A549 (cell line): ENCODE results near the gene THSD7A.

Experiments
- BCL3 ChIP-seq: fragments of >200 bp; sonication (Bioruptor Twin); formaldehyde crosslinking; IDR thresholded peaks from 3 replicates; pipeline ENCODE4 v1.6.1; 2016
- BHLHE40 ChIP-seq: IDR thresholded peaks from 2 replicates; pipeline ENCODE4 v1.6.1; 2012; ENCODE audit warnings: low read depth, low read length, inconsistent platforms
- CEBPB ChIP-seq, 2 experiments: fragments of >200 bp in 1 of 2; sonication (Bioruptor Twin) in 1 of 2; formaldehyde crosslinking in 1 of 2; IDR thresholded peaks; 2 replicates each; pipeline ENCODE4 v1.6.1; 2012 to 2016
- CTCF ChIP-seq: fragments of >200 bp; sonication (Bioruptor Twin); formaldehyde crosslinking; IDR thresholded peaks from 3 replicates; pipeline ENCODE4 v1.5.1; 2016
- ELK1 ChIP-seq: fragments of 150-350 bp; IDR thresholded peaks from 2 replicates; pipeline ENCODE4 v1.6.1; 2014; ENCODE audit warnings: low read depth, mild to moderate bottlenecking, low read length
- GATA3 ChIP-seq: IDR thresholded peaks from 2 replicates; pipeline ENCODE4 v1.6.1; 2012; ENCODE audit warnings: borderline replicate concordance
- KDM1A ChIP-seq: fragments of 200-600 bp; sonication (generic); IDR thresholded peaks from 2 replicates; pipeline ENCODE4 v1.6.1; 2016; ENCODE audit warnings: low read depth, mild to moderate bottlenecking
- POLR2A ChIP-seq: IDR thresholded peaks from 2 replicates; pipeline ENCODE4 v1.6.1; 2012; ENCODE audit warnings: mild to moderate bottlenecking, low read length
- REST ChIP-seq: fragments of 200-600 bp; sonication (generic); IDR thresholded peaks from 2 replicates; pipeline ENCODE4 v1.6.1; 2016; ENCODE audit warnings: antibody characterized with exemption, mild to moderate bottlenecking, moderate library complexity
- RFX5 ChIP-seq: fragments of 450-650 bp; IDR thresholded peaks from 2 replicates; pipeline ENCODE4 v1.7.1; 2014; ENCODE audit warnings: antibody characterized with exemption, mild to moderate bottlenecking, moderate library complexity

- TF ChIP-seq BHLHE40 (no peak), POLR2A (no peak), CEBPB (IDR thresholded peaks at IDR 0.05) (no peak), KDM1A (no peak), GATA3 (no peak), CTCF (no peak), RFX5 (no peak), ELK1 (no peak), BCL3 (no peak), REST (no peak)
These were observed 501.3 kb downstream of the THSD7A start for GRCh38 chr7:11330717-11331116.
